Esophagus muscularis mucosa (tissue), 4 donors: Measurements from ENCODE around the gene SCYGR2. TPM values are rescaled to one million over a fixed set of nuclear protein-coding genes. Genes with fewer than 3 reads are reported as not detected.

Experiments used
- DNase-seq: peaks from one replicate; pipeline ENCODE4 v3.0.0-alpha.2; 2017; ENCODE audit errors: extremely low spot score
- H3K27ac ChIP-seq, 4 donors: fragments of 200-600 bp; sonication (generic); replicated peaks in 1 of 4; 1 replicate in 3 of 4; 2 replicates in 1 of 4; pipeline ENCODE4 v1.5.1; 2016 to 2019; ENCODE audit warnings: mild to moderate bottlenecking in 1 of 4
- H3K27me3 ChIP-seq, 4 donors: fragments of 200-600 bp; sonication (generic); one replicate each; pipeline versions ENCODE4 v1.5.1 to v1.6.0; 2016 to 2019
- H3K36me3 ChIP-seq, 4 donors: fragments of 200-600 bp; sonication (generic); one replicate each; pipeline ENCODE4 v1.5.1; 2016 to 2019
- H3K4me1 ChIP-seq, 4 donors: fragments of 200-600 bp; sonication (generic); one replicate each; pipeline ENCODE4 v1.5.1; 2016 to 2019
- H3K4me3 ChIP-seq, 4 donors: fragments of 200-600 bp; sonication (generic); 1 replicate in 2 of 4; 2 replicates in 2 of 4; pipeline ENCODE4 v1.5.1; 2016 to 2019; ENCODE audit warnings: mild to moderate bottlenecking in 4 of 4, moderate library complexity in 1 of 4
- H3K9me3 ChIP-seq, 4 donors: fragments of 200-600 bp; sonication (generic); 1 replicate in 3 of 4; 2 replicates in 1 of 4; pipeline ENCODE4 v1.5.1; 2016 to 2019
- CTCF ChIP-seq, 3 experiments: fragments of 200-600 bp in 2 of 3; fragments of 450-650 bp in 1 of 3; sonication (generic) in 2 of 3; IDR thresholded peaks; one replicate each; pipeline ENCODE4 v1.5.1; 2017 to 2019; ENCODE audit warnings: antibody characterized with exemption in 3 of 3, mild to moderate bottlenecking in 2 of 3, moderate library complexity in 1 of 3
- EP300 ChIP-seq: sonication (generic); formaldehyde crosslinking; IDR thresholded peaks from one replicate; pipeline ENCODE4 v1.6.1; 2017; ENCODE audit warnings: antibody characterized with exemption
- POLR2A ChIP-seq: fragments of 450-650 bp; IDR thresholded peaks from one replicate; pipeline ENCODE4 v1.6.1; 2017; ENCODE audit warnings: antibody characterized with exemption, moderate library complexity, mild to moderate bottlenecking, low read depth
- POLR2AphosphoS5 ChIP-seq, 2 donors: sonication (generic); formaldehyde crosslinking; IDR thresholded peaks; one replicate each; pipeline ENCODE4 v1.6.1; 2017; ENCODE audit warnings: antibody characterized with exemption in 2 of 2
- WGBS: methylation state at CpG from one replicate; pipeline ENCODE4 v1.1.5; 2018; 5-methylcytosine and 5-hydroxymethylcytosine counted together
- intact Hi-C: fragments of 100-400 bp; cut with DNase I; formaldehyde crosslinking; loops from one replicate; pipeline ENCODE4 v1.15.1; 2023
- total RNA-seq, 4 donors: library from RNA; depleted of rRNA; stranded (reverse); fragments of >200 nt; gene quantifications; one replicate each; pipeline versions ENCODE4 v1.1.0 to v1.2.1, GENCODE V29; 2016

Gene SCYGR2
- total RNA-seq, 4 donors from 2014 or later: not detected

GRCh38 chr2:227627769-227628168 is 29.1 kb downstream of the SCYGR2 start:
- DNase-seq: no peak

GRCh38 chr2:227629435-227629834 is 30.7 kb downstream of the SCYGR2 start:
- no peaks in the 10 kb centered on the region for H3K36me3 ChIP-seq
- DNase-seq: no peak
- TF ChIP-seq EP300: no peak
- no peak for TF ChIP-seq POLR2AphosphoS5 (IDR thresholded peaks at IDR 0.05)
- TF ChIP-seq CTCF (IDR thresholded peaks at IDR 0.05): no peak
- TF ChIP-seq POLR2A: no peak
- no peaks in the 10 kb centered on the region for H3K4me1 ChIP-seq
- H3K27ac ChIP-seq: no peak overlapping the region
- WGBS: 74% methylated on average over 7 of the region's 7 CpGs
- no peaks in the 10 kb centered on the region for H3K9me3 ChIP-seq
- H3K27me3 ChIP-seq: peaks cover 0 to 6% (median 0%) of the 10 kb centered on the region in 4 donors
- no peak overlapping the region for H3K4me3 ChIP-seq
- intact Hi-C loops: no loop called here

More at GRCh38 chr2:227627769-227628168, 29.1 kb downstream of the SCYGR2 start:
- H3K36me3 ChIP-seq: no peaks in the 10 kb centered on the region
- H3K4me1 ChIP-seq: no peaks in the 10 kb centered on the region
- H3K27ac ChIP-seq: no peak overlapping the region
- TF ChIP-seq CTCF (IDR thresholded peaks at IDR 0.05): no peak
- TF ChIP-seq EP300: no peak
- TF ChIP-seq POLR2A: no peak
- TF ChIP-seq POLR2AphosphoS5 (IDR thresholded peaks at IDR 0.05): no peak
- H3K27me3 ChIP-seq: peaks cover 0 to 6% (median 0%) of the 10 kb centered on the region in 4 donors
- 85% methylated on average over 3 of the region's 3 CpGs for WGBS
- intact Hi-C loops: no loop called here
- H3K4me3 ChIP-seq: no peak overlapping the region
- no peaks in the 10 kb centered on the region for H3K9me3 ChIP-seq

GRCh38 chr2:227630322-227630721 is 31.6 kb downstream of the SCYGR2 start:
- no peak overlapping the region for H3K4me3 ChIP-seq
- DNase-seq: no peak
- no peaks in the 10 kb centered on the region for H3K36me3 ChIP-seq
- intact Hi-C loops: no loop called here
- H3K27me3 ChIP-seq: peaks cover 0 to 6% (median 0%) of the 10 kb centered on the region in 4 donors
- TF ChIP-seq CTCF (IDR thresholded peaks at IDR 0.05) (no peak), EP300 (no peak), POLR2A (no peak), POLR2AphosphoS5 (IDR thresholded peaks at IDR 0.05) (no peak)
- H3K9me3 ChIP-seq: no peaks in the 10 kb centered on the region
- 66% methylated on average over 3 of the region's 3 CpGs for WGBS
- H3K4me1 ChIP-seq: no peaks in the 10 kb centered on the region
- no peak overlapping the region for H3K27ac ChIP-seq

- Histone ChIP-seq H3K9me3 (no peaks in the 10 kb centered on the region), H3K36me3 (no peaks in the 10 kb centered on the region), H3K27me3 (peaks cover 0 to 6% (median 0%) of the 10 kb centered on the region in 4 donors), H3K4me3 (no peak overlapping the region), H3K27ac (no peak overlapping the region), H3K4me1 (no peaks in the 10 kb centered on the region)
- intact Hi-C loops: no loop called here
- TF ChIP-seq EP300 (no peak), CTCF (IDR thresholded peaks at IDR 0.05) (no peak), POLR2A (no peak), POLR2AphosphoS5 (IDR thresholded peaks at IDR 0.05) (no peak)
- WGBS: 86% methylated on average over 6 of the region's 6 CpGs
- no peak for DNase-seq
Observed at GRCh38 chr2:227632827-227633226, 34.1 kb downstream of the SCYGR2 start.

GRCh38 chr2:227634201-227634600 is 35.5 kb downstream of the SCYGR2 start:
- Histone ChIP-seq H3K27me3 (no peaks in the 10 kb centered on the region), H3K4me1 (no peaks in the 10 kb centered on the region), H3K4me3 (no peak overlapping the region), H3K9me3 (no peaks in the 10 kb centered on the region), H3K27ac (no peak overlapping the region), H3K36me3 (no peaks in the 10 kb centered on the region)
- intact Hi-C loops: no loop called here
- no peak for TF ChIP-seq POLR2A
- no peak for TF ChIP-seq POLR2AphosphoS5 (IDR thresholded peaks at IDR 0.05)
- TF ChIP-seq CTCF (IDR thresholded peaks at IDR 0.05): no peak
- TF ChIP-seq EP300: no peak
- DNase-seq: no peak
- WGBS: 57% methylated on average over 3 of the region's 3 CpGs
